Right ventricle myocardium superior (tissue), 1 donor: ENCODE data around the gene SLC5A12. TPM values are rescaled to one million over a fixed set of nuclear protein-coding genes. Genes with fewer than 3 reads are reported as not detected.

Experiments used
- total RNA-seq: library from RNA; stranded (reverse); fragmentation: NEBNext Ultra II Directional; extraction: Animal tissue kit (Norgen Biotek cat#: 25700); gene quantifications from one replicate; pipeline ENCODE4 v1.2.1, GENCODE V29; 2021
- donor health status: DM: no; HTN: yes; CAD: no; lungs with severe emphysema.

SLC5A12 gene
- total RNA-seq, 1 donor from 2014 or later, result not detected

Other genes starting within 250 kb of the SLC5A12 start
- gene MUC15, start 149.8 kb downstream of the SLC5A12 start, total RNA-seq, result not detected